H9 (cell line): ENCODE results near the gene PDE7B. TPM values are rescaled to one million over a fixed set of nuclear protein-coding genes. Genes with fewer than 3 reads are reported as not detected.

Source experiments
- DNase-seq: peaks from one replicate; pipeline ENCODE4 v3.0.0-alpha.2; 2017
- H2AFZ ChIP-seq: one replicate; pipeline ENCODE4 v1.6.1; 2013; ENCODE audit warnings: mild to moderate bottlenecking, low read length, control low read depth, moderate library complexity
- H2AK5ac ChIP-seq: 2 replicates; pipeline ENCODE4 v1.6.1; 2013; ENCODE audit warnings: low read length, control low read depth, mixed read lengths; ENCODE audit not compliant: insufficient read length
- H2BK120ac ChIP-seq: one replicate; pipeline ENCODE4 v1.6.1; 2013; ENCODE audit warnings: low read depth, mild to moderate bottlenecking, low read length, control low read depth, inconsistent platforms; ENCODE audit not compliant: poor library complexity, severe bottlenecking
- H2BK12ac ChIP-seq: 2 replicates; pipeline ENCODE4 v1.6.1; 2013; ENCODE audit warnings: low read length, control low read depth, mixed read lengths, low read depth; ENCODE audit not compliant: insufficient read length
- H2BK15ac ChIP-seq: 2 replicates; pipeline ENCODE4 v1.6.1; 2013; ENCODE audit warnings: low read depth, low read length, control low read depth
- H2BK20ac ChIP-seq: one replicate; pipeline ENCODE4 v1.6.1; 2013; ENCODE audit warnings: low read depth, mild to moderate bottlenecking, low read length, control low read depth, inconsistent platforms; ENCODE audit not compliant: poor library complexity, severe bottlenecking
- H2BK5ac ChIP-seq: 2 replicates; pipeline ENCODE4 v1.6.1; 2013; ENCODE audit warnings: low read length, control low read depth, mixed read lengths; ENCODE audit not compliant: insufficient read length
- H3K14ac ChIP-seq: 2 replicates; pipeline ENCODE4 v1.6.1; 2013; ENCODE audit warnings: low read length, control low read depth; ENCODE audit not compliant: insufficient read depth
- H3K18ac ChIP-seq: 2 replicates; pipeline ENCODE4 v1.6.1; 2013; ENCODE audit warnings: low read depth, mild to moderate bottlenecking, mixed read lengths, low read length, control low read depth; ENCODE audit not compliant: insufficient read length
- H3K23ac ChIP-seq: 2 replicates; pipeline ENCODE4 v1.6.1; 2013; ENCODE audit warnings: low read length, control low read depth, mixed read lengths, low read depth; ENCODE audit not compliant: insufficient read length
- H3K23me2 ChIP-seq: 2 replicates; pipeline ENCODE4 v1.6.1; 2013; ENCODE audit warnings: low read depth, mild to moderate bottlenecking, mixed read lengths, low read length, control low read depth; ENCODE audit not compliant: insufficient read length, poor library complexity, severe bottlenecking
- H3K27ac ChIP-seq: 2 replicates; pipeline ENCODE4 v1.5.1; 2013; ENCODE audit warnings: low read length, control low read depth, mixed read lengths, low read depth; ENCODE audit not compliant: insufficient read length
- H3K27me3 ChIP-seq: 2 replicates; pipeline ENCODE4 v1.6.1; 2013; ENCODE audit warnings: low read length, control low read depth, inconsistent platforms; ENCODE audit not compliant: insufficient read depth
- H3K4ac ChIP-seq: 2 replicates; pipeline ENCODE4 v1.6.1; 2013; ENCODE audit warnings: low read depth, mild to moderate bottlenecking, control low read depth, inconsistent platforms, low read length, moderate library complexity
- H3K4me1 ChIP-seq: 2 replicates; pipeline ENCODE4 v1.6.1; 2013; ENCODE audit warnings: low read length, control low read depth, inconsistent platforms; ENCODE audit not compliant: insufficient read depth
- H3K4me2 ChIP-seq: 2 replicates; pipeline ENCODE4 v1.6.1; 2013; ENCODE audit warnings: low read length, control low read depth, mixed read lengths; ENCODE audit not compliant: insufficient read length, insufficient read depth
- H3K56ac ChIP-seq: 2 replicates; pipeline ENCODE4 v1.6.1; 2013; ENCODE audit warnings: low read depth, mild to moderate bottlenecking, mixed read lengths, low read length, control low read depth; ENCODE audit not compliant: insufficient read length
- H3K79me1 ChIP-seq: 2 replicates; pipeline ENCODE4 v1.6.1; 2013; ENCODE audit warnings: low read depth, mild to moderate bottlenecking, moderate library complexity, low read length, control low read depth, inconsistent platforms; ENCODE audit not compliant: insufficient read depth, poor library complexity, severe bottlenecking
- H3K79me2 ChIP-seq: 2 replicates; pipeline ENCODE4 v1.6.1; 2013; ENCODE audit warnings: low read length, control low read depth, inconsistent platforms; ENCODE audit not compliant: insufficient read depth
- H3K9ac ChIP-seq: 2 replicates; pipeline ENCODE4 v1.6.1; 2013; ENCODE audit warnings: low read length, control low read depth, mixed read lengths; ENCODE audit not compliant: insufficient read length; ENCODE audit errors: extremely low read depth
- H3K9me3 ChIP-seq: one replicate; pipeline ENCODE4 v1.6.1; 2013; ENCODE audit warnings: low read depth, low read length, inconsistent platforms; ENCODE audit not compliant: control insufficient read depth
- H3T11ph ChIP-seq: one replicate; pipeline ENCODE4 v1.6.1; 2013; ENCODE audit warnings: mild to moderate bottlenecking, low read length, control low read depth, inconsistent platforms
- H4K20me1 ChIP-seq: one replicate; pipeline ENCODE4 v1.6.1; 2013; ENCODE audit not compliant: control insufficient read depth, insufficient read length, insufficient read depth
- H4K5ac ChIP-seq: 2 replicates; pipeline ENCODE4 v1.6.1; 2013; ENCODE audit warnings: low read depth, mild to moderate bottlenecking, mixed read lengths, low read length, control low read depth; ENCODE audit not compliant: insufficient read length
- H4K8ac ChIP-seq: replicated peaks from 2 replicates; pipeline ENCODE4 v1.6.1; 2013; ENCODE audit warnings: low read length, control low read depth, mixed read lengths, low read depth; ENCODE audit not compliant: insufficient read length
- H4K91ac ChIP-seq: 2 replicates; pipeline ENCODE4 v1.6.1; 2013; ENCODE audit warnings: low read depth, mild to moderate bottlenecking, moderate library complexity, mixed read lengths, low read length, control low read depth; ENCODE audit not compliant: insufficient read length
- H3K27ac Mint-ChIP-seq, 3 experiments: 2 replicates in 2 of 3; 3 replicates in 1 of 3; pipeline ENCODE4 v1.8.0; 2020 to 2021; ENCODE audit warnings: mixed read lengths in 3 of 3, mild to moderate bottlenecking in 1 of 3, moderate library complexity in 1 of 3
- H3K27me3 Mint-ChIP-seq: 2 replicates; pipeline ENCODE4 v1.8.0; 2021; ENCODE audit warnings: low read depth, mild to moderate bottlenecking, moderate library complexity, mixed read lengths
- H3K36me3 Mint-ChIP-seq, 3 experiments: 2 replicates in 2 of 3; 3 replicates in 1 of 3; pipeline ENCODE4 v1.8.0; 2020 to 2021; ENCODE audit warnings: low read depth in 3 of 3, mixed read lengths in 3 of 3; ENCODE audit not compliant: insufficient read depth in 1 of 3
- H3K4me1 Mint-ChIP-seq, 2 experiments: 2 replicates each; pipeline ENCODE4 v1.8.0; 2020; ENCODE audit warnings: mixed read lengths in 2 of 2
- H3K4me3 Mint-ChIP-seq, 2 experiments: 2 replicates in 1 of 2; 3 replicates in 1 of 2; pipeline ENCODE4 v1.8.0; 2020 to 2021; ENCODE audit warnings: mild to moderate bottlenecking in 2 of 2, mixed read lengths in 2 of 2, moderate library complexity in 1 of 2
- H3K9me3 Mint-ChIP-seq, 2 experiments: 2 replicates in 1 of 2; 3 replicates in 1 of 2; pipeline ENCODE4 v1.8.0; 2020; ENCODE audit warnings: mild to moderate bottlenecking in 2 of 2, mixed read lengths in 2 of 2, moderate library complexity in 1 of 2
- WGBS: extraction: QIAGEN DNeasy Blood & Tissue Kit; methylation state at CpG from one replicate; pipeline ENCODE4 v1.1.7; 2013; ENCODE audit warnings: missing lambda C conversion rate, low lambda C conversion rate, mixed read lengths; ENCODE audit not compliant: insufficient read length; ENCODE audit errors: extremely low coverage; 5-methylcytosine and 5-hydroxymethylcytosine counted together
- total RNA-seq: library from RNA; stranded (reverse); gene quantifications from 2 replicates; pipeline ENCODE4 v1.2.1, GENCODE V29; 2021
- TF ChIP-seq, protein P1 (sequence below): fragments of 200-600 bp; sonication (generic); conservative IDR thresholded peaks from 3 replicates; pipeline ENCODE4 v1.8.0; 2021; ENCODE audit warnings: antibody characterized with exemption, mild to moderate bottlenecking

Gene PDE7B
- total RNA-seq, 1 experiment from 2014 or later, result not detected

DNA sequence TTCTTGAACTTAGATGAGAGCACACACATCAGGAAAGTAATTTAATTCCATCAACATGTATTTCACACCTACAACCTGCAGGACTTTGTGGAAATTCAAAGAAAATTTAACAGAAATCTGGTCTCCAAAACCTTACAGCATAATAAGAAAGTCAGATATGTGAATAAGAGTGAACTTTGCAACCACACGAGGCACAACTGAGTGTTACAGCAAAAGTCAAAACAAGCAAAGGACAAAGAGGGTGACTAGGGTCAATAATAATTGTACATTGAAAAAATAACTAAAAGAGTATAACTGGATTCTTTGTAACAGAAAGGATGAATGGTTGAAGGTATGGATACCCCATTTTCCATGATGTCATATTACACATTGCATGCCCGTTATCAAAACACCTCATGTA is 284.8 kb downstream of the PDE7B start:
- no peak overlapping the region for H3K4me2 ChIP-seq
- H2BK12ac ChIP-seq, result no peak overlapping the region
- no peak overlapping the region for H2BK20ac ChIP-seq
- Mint-ChIP-seq H3K27me3 (no peaks in the 10 kb centered on the region), H3K4me1 (no peaks in the 10 kb centered on the region), H3K4me3 (no peak overlapping the region), H3K36me3 (no peaks in the 10 kb centered on the region), H3K27ac (no peak overlapping the region), H3K9me3 (0 out of 5 replicates have a peak, but pooled peaks cover 0 to 1% of the 10 kb centered on the region in 2 experiments)
- no peak overlapping the region for H3K14ac ChIP-seq
- H3K4ac ChIP-seq, result no peak overlapping the region
- no peaks in the 10 kb centered on the region for H4K20me1 ChIP-seq
- H3K9ac ChIP-seq, result no peak overlapping the region
- no CpG with 5 or more reads among the region's 2 CpGs for WGBS
- H3K27ac ChIP-seq, result no peak overlapping the region
- TF ChIP-seq, protein P1, sequence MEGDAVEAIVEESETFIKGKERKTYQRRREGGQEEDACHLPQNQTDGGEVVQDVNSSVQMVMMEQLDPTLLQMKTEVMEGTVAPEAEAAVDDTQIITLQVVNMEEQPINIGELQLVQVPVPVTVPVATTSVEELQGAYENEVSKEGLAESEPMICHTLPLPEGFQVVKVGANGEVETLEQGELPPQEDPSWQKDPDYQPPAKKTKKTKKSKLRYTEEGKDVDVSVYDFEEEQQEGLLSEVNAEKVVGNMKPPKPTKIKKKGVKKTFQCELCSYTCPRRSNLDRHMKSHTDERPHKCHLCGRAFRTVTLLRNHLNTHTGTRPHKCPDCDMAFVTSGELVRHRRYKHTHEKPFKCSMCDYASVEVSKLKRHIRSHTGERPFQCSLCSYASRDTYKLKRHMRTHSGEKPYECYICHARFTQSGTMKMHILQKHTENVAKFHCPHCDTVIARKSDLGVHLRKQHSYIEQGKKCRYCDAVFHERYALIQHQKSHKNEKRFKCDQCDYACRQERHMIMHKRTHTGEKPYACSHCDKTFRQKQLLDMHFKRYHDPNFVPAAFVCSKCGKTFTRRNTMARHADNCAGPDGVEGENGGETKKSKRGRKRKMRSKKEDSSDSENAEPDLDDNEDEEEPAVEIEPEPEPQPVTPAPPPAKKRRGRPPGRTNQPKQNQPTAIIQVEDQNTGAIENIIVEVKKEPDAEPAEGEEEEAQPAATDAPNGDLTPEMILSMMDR, result no peak
- H3K56ac ChIP-seq, result no peak overlapping the region
- no peak overlapping the region for H3K18ac ChIP-seq
- no peak overlapping the region for H2AFZ ChIP-seq
- no peak overlapping the region for H4K91ac ChIP-seq
- H4K5ac ChIP-seq, result no peak overlapping the region
- no peak overlapping the region for H3K23ac ChIP-seq
- no peak overlapping the region for H2AK5ac ChIP-seq
- H3K23me2 ChIP-seq, result no peaks in the 10 kb centered on the region
- no peaks in the 10 kb centered on the region for H3K9me3 ChIP-seq
- no peaks in the 10 kb centered on the region for H3K79me2 ChIP-seq
- H3K4me1 ChIP-seq, result no peaks in the 10 kb centered on the region
- no peak overlapping the region for H3T11ph ChIP-seq
- H3K27me3 ChIP-seq, result no peaks in the 10 kb centered on the region
- no peak overlapping the region for H4K8ac ChIP-seq
- H2BK120ac ChIP-seq, result no peak overlapping the region
- no peaks in the 10 kb centered on the region for H3K79me1 ChIP-seq
- H2BK15ac ChIP-seq, result no peak overlapping the region
- DNase-seq, result no peak
- H2BK5ac ChIP-seq, result no peak overlapping the region
